Measurements from ENCODE around the gene MIGA1. TPM values are rescaled to one million over a fixed set of nuclear protein-coding genes. Genes with fewer than 3 reads are reported as not detected.
"Not testable (repeated sequence)": the region's sequence is repeated elsewhere in the genome, so short reads cannot be mapped to it uniquely, and the experiment has no call there.

MIGA1 gene
- total RNA-seq, 1 donor from 2014 or later = 8.6 TPM

DNA sequence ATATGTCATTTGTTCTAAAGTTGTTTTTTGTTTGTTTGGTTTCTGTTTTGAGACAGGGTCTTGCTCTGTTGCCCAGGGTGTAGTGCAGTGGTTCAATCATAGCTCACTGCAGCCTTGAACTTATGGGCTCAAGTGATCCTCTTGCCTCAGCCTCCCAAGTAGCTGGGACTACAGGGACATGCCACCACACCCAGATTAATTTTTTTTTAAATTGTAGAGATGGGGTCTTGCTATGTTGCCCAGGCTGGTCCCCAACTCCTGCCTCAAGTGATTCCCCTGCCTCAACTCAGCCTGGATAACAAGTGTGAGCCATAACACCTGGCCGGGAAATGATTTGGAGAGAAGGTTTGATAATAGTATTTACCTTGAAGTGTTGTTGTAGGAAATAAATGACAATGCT is 127.2 kb downstream of the MIGA1 start:
- intact Hi-C loops (cut with micrococcal nuclease) = no loop called here
- Mint-ChIP-seq H3K4me3 (no peak overlapping the region), H3K4me1 (ENCODE audit: low read depth) (no peaks in the 10 kb centered on the region)

DNA sequence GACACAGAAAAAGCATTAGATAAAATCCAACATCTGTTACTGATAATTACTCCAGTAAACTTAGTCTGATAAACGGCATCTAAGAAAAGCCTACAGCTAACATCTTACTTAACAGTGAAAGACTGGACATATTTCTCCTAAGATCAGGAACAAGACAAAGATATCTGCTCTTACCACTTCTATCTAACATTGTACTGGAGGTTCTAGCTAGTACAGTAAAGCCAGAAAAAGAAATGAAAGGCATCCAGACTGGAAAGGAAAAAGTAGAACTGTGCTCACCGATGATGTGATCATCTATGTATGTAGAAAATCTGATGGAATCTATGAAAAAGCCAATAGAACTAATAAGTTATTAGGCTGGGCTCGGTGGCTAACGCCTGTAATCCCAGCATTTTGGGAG is 130.7 kb downstream of the MIGA1 start:
- Mint-ChIP-seq H3K27ac (no peak overlapping the region), H3K4me1 (ENCODE audit: low read depth) (no peaks in the 10 kb centered on the region), H3K36me3 (ENCODE audit: low read depth) (no peaks in the 10 kb centered on the region), H3K4me3 (no peak overlapping the region), H3K9me3 (no peaks in the 10 kb centered on the region), H3K27me3 (ENCODE audit: insufficient read depth) (peaks cover 9% of the 10 kb centered on the region)
- DNase-seq (ENCODE audit: low spot score) = no peak
- intact Hi-C loops (cut with micrococcal nuclease) = no loop called here

More for the DNA sequence above, 127.2 kb downstream of the MIGA1 start:
- Mint-ChIP-seq H3K27me3 (ENCODE audit: insufficient read depth) (peaks cover 7% of the 10 kb centered on the region), H3K27ac (no peak overlapping the region), H3K36me3 (ENCODE audit: low read depth) (no peaks in the 10 kb centered on the region), H3K9me3 (no peaks in the 10 kb centered on the region)
- no peak for DNase-seq (ENCODE audit: low spot score)

DNA sequence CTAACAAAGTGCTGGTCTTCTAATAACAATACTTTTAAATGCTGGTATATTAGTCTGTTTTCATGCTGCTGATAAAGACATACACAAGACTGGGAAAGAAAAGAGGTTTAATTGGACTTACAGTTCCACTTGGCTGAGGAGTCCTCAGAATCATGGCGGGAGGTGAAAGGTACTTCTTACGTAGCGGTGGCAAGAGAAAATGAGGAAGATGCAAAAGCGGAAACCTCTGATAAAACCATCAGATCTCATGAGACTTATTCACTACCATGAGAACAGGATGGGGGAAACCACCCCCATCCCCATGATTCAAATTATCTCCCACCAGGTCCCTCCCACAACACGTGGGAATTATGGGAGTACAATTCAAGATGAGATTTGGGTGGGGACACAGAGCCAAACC is 139.5 kb downstream of the MIGA1 start:
- H3K36me3 Mint-ChIP-seq (ENCODE audit: low read depth); H3K4me3 Mint-ChIP-seq; H3K27ac Mint-ChIP-seq; H3K9me3 Mint-ChIP-seq; DNase-seq (ENCODE audit: low spot score); H3K4me1 Mint-ChIP-seq (ENCODE audit: low read depth); intact Hi-C loops (cut with micrococcal nuclease): not testable (repeated sequence)
- H3K27me3 Mint-ChIP-seq (ENCODE audit: insufficient read depth) = peaks cover 10% of the 10 kb centered on the region

DNA sequence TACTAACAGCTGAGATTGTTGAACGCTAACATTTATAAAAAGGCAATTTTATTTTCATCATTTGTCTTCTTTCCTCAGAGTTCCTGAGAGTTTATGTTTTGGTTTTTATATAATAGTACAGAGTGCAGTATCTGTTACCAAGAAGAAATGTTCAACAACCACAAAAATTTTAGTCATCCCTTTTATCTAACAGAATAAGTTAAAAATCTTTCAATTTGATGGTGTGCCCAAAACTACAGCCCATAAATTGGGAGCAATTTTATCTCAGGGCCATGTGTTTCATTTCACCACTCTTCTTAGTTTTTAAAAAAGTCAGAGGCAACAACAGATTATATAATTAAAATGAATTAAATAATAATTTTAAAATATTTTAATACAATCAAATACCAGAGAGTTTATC is 146.1 kb downstream of the MIGA1 start:
- intact Hi-C loops (cut with micrococcal nuclease) = no loop called here
- DNase-seq (ENCODE audit: low spot score) = no peak

DNA sequence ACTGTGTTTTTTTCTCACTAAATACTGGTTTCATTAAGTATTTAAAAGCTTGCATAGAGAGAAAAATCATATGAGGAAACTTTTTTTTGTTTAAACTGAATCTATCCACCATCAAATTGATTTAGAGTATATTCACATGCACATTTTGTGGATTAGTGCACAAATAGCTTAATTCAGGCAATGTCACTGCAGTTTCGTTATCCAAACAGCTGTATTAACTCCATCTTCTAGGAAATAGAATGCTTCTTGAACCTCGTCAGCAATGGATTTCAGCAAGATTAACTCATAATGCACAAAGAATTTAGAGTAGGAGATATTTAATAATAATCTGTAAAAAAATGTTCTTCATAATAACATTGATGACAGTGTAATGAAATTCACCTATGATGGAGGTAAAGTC is 146.5 kb downstream of the MIGA1 start:
- Mint-ChIP-seq H3K4me1 (ENCODE audit: low read depth) (peaks cover 5% of the 10 kb centered on the region), H3K27me3 (ENCODE audit: insufficient read depth) (peaks cover 1% of the 10 kb centered on the region), H3K9me3 (no peaks in the 10 kb centered on the region), H3K4me3 (no peak overlapping the region), H3K36me3 (ENCODE audit: low read depth) (no peaks in the 10 kb centered on the region), H3K27ac (no peak overlapping the region)
- no peak for DNase-seq (ENCODE audit: low spot score)
- intact Hi-C loops (cut with micrococcal nuclease) = loop anchor here (2.0 kb wide), 2 partner anchors 53 to 79 kb away; partner anchors contain the start of genes DNAJB4 and FUBP1

More for the DNA sequence above, 146.1 kb downstream of the MIGA1 start:
- Mint-ChIP-seq H3K27me3 (ENCODE audit: insufficient read depth) (peaks cover 1% of the 10 kb centered on the region), H3K4me1 (ENCODE audit: low read depth) (peaks cover 5% of the 10 kb centered on the region), H3K9me3 (no peaks in the 10 kb centered on the region), H3K36me3 (ENCODE audit: low read depth) (no peaks in the 10 kb centered on the region), H3K4me3 (no peak overlapping the region), H3K27ac (no peak overlapping the region)

DNA sequence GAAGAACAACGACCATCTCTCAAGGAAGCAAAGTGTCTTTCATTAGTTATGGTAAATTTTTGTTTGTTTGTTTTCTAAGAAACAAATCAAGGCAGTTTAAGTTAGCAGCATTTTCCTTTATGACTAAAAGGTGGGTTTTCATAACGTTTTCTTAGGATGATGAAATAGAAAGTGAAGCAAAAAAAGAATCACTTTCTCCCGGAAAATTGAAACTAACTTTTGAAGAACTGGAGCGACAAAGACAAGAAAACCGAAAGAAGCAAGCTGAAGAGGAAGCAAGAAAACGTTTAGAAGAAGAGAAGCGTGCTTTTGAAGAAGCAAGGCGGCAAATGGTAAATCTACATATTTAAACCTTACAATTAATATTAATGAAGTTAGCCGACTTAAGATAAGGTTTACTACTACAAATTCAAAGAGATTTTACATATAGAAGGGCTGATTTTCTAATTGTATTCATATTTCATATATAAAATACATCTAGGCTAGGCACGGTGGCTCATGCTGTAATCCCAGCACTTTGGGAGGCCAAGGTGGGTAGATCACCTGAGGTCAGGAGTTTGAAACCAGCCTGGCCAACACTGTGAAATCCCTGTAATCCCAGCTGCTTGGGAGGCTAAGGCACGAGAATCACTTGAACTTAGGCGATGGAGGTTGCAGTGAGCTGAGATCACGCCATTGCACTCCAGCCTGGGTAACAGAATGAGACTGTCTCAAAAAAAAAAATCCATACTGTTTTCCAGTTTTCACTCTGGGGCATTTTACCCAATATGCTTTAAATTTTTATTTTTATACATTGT is 147.3 kb downstream of the MIGA1 start:
- intact Hi-C loops (cut with micrococcal nuclease) = loop anchor here (2.0 kb wide), 2 partner anchors 52 to 78 kb away; partner anchors contain the start of genes DNAJB4 and FUBP1

DNA sequence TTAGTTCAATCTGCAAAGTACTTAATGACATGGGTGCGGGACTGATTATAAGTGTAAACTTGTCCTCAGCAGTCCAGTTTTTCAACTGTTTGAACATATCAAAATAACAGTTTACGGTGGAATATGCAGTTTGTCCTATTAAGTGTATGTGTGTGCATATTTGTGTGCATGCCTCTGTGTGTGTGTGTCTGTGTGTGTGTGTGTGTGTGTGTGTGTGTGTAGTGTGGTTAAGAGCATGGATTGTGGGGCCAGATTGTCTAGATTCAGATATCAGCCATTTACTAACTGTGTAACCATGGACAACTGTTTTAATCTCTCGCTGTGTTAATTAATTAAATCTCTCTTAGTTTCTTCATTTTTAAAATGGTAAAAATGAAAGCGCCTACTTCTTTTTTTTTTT is 148.0 kb downstream of the MIGA1 start:
- Mint-ChIP-seq H3K27ac (no peak overlapping the region), H3K27me3 (ENCODE audit: insufficient read depth) (peaks cover 1% of the 10 kb centered on the region), H3K36me3 (ENCODE audit: low read depth) (no peaks in the 10 kb centered on the region), H3K4me3 (no peak overlapping the region), H3K9me3 (no peaks in the 10 kb centered on the region), H3K4me1 (ENCODE audit: low read depth) (peaks cover 5% of the 10 kb centered on the region)
- no peak for DNase-seq (ENCODE audit: low spot score)
- intact Hi-C loops (cut with micrococcal nuclease) = loop anchor here (2.0 kb wide), 2 partner anchors 51 to 77 kb away; partner anchors contain the start of genes DNAJB4 and FUBP1

More for the DNA sequence above, 147.3 kb downstream of the MIGA1 start:
- Mint-ChIP-seq H3K27me3 (ENCODE audit: insufficient read depth) (peaks cover 1% of the 10 kb centered on the region), H3K27ac (peak overlapping the region; percentile 41), H3K4me3 (peak overlapping the region; percentile 68), H3K9me3 (no peaks in the 10 kb centered on the region), H3K4me1 (ENCODE audit: low read depth) (peaks cover 5% of the 10 kb centered on the region), H3K36me3 (ENCODE audit: low read depth) (no peaks in the 10 kb centered on the region)
- no peak for DNase-seq (ENCODE audit: low spot score)

Other genes with a start within 250 kb of the MIGA1 start
- 41.8 and 47.8 TPM in 2 replicates for gene ZZZ3, start 97.0 kb upstream of the MIGA1 start, total RNA-seq
- 49.9 and 53.1 TPM in 2 replicates for gene USP33, start 19.8 kb upstream of the MIGA1 start, total RNA-seq
- 0.24 and 0.31 TPM in 2 replicates for gene NEXN, start 109.0 kb downstream of the MIGA1 start, total RNA-seq
- gene FUBP1, start 199.4 kb downstream of the MIGA1 start, total RNA-seq = 268 and 278 TPM in 2 replicates
- gene DNAJB4, start 225.3 kb downstream of the MIGA1 start, total RNA-seq = 10.2 and 10.3 TPM in 2 replicates